Lung (tissue), 12 donors: ENCODE measurements around the gene ZNF618. TPM values are rescaled to one million over a fixed set of nuclear protein-coding genes. Genes with fewer than 3 reads are reported as not detected.

Experiments
- ATAC-seq: fragments of 200-7000 bp; cut with Tn5 transposase; one replicate; pipeline ENCODE4 v1.9.1; 2020; ENCODE audit warnings: moderate number of reproducible peaks; ENCODE audit not compliant: insufficient read depth, low FRiP score
- DNase-seq, 3 donors: peaks; one replicate each; pipeline ENCODE4 v3.0.0-alpha.2; 2013 to 2017
- H3K27ac ChIP-seq, 2 donors: one replicate each; pipeline ENCODE4 v1.5.1; 2013; ENCODE audit warnings: mild to moderate bottlenecking in 2 of 2, moderate library complexity in 2 of 2, control low read depth in 1 of 2, inconsistent platforms in 1 of 2, low read depth in 1 of 2, low read length in 1 of 2
- H3K27me3 ChIP-seq, 3 donors: one replicate each; pipeline ENCODE4 v1.5.1; 2013; ENCODE audit warnings: low read length in 2 of 3; ENCODE audit not compliant: control insufficient read depth in 3 of 3, insufficient read depth in 3 of 3
- H3K36me3 ChIP-seq, 4 donors: one replicate each; pipeline ENCODE4 v1.5.1; 2013; ENCODE audit warnings: low read length in 4 of 4, mild to moderate bottlenecking in 1 of 4, moderate library complexity in 1 of 4; ENCODE audit not compliant: control insufficient read depth in 4 of 4, insufficient read depth in 4 of 4
- H3K4me1 ChIP-seq, 5 donors: one replicate each; pipeline ENCODE4 v1.5.1; 2013; ENCODE audit warnings: low read length in 5 of 5, mild to moderate bottlenecking in 2 of 5, moderate library complexity in 1 of 5; ENCODE audit not compliant: control insufficient read depth in 5 of 5, insufficient read depth in 5 of 5
- H3K4me3 ChIP-seq: one replicate; pipeline ENCODE4 v1.5.1; 2013; ENCODE audit warnings: mild to moderate bottlenecking, control low read depth, moderate library complexity
- H3K9ac ChIP-seq, 2 donors: one replicate each; pipeline ENCODE4 v1.5.1; 2013; ENCODE audit warnings: low read length in 2 of 2, control low read depth in 1 of 2; ENCODE audit not compliant: insufficient read depth in 1 of 2
- H3K9me3 ChIP-seq, 4 donors: one replicate each; pipeline ENCODE4 v1.5.1; 2013; ENCODE audit warnings: low read length in 3 of 4, mild to moderate bottlenecking in 1 of 4, moderate library complexity in 1 of 4; ENCODE audit not compliant: control insufficient read depth in 4 of 4, insufficient read depth in 3 of 4
- WGBS, 2 donors: extraction: QIAGEN DNeasy Blood & Tissue Kit; methylation state at CpG; one replicate each; pipeline ENCODE4 v1.1.7; 2013; 5-methylcytosine and 5-hydroxymethylcytosine counted together
- polyA plus RNA-seq, 2 donors: library from polyadenylated mRNA; stranded (reverse); fragments of 200-250 nt; gene quantifications; one replicate each; pipeline ENCODE4 v1.2.1, GENCODE V29; 2013
- total RNA-seq, 2 donors: library from RNA; depleted of rRNA in 1 of 2; stranded (reverse); fragments of >200 nt in 1 of 2; gene quantifications; one replicate each; pipeline ENCODE4 v1.2.1, GENCODE V29; 2014 to 2021
- TF ChIP-seq, protein P1 (sequence below): IDR thresholded peaks from 2 replicates; pipeline ENCODE4 v1.5.1; 2012; ENCODE audit warnings: mild to moderate bottlenecking; ENCODE audit errors: control extremely low read depth, extremely low read depth
- donor health status: control.
- donor health status: control.
- donor health status: Bipolar disorder and iron deficiency.
- donor health status: healthy.
- donor health status: DM: yes; HTN: yes; CAD: no.

Gene ZNF618
- total and polyA plus RNA-seq, 4 donors = 1.6 to 16.3 (median 6.0) TPM

DNA sequence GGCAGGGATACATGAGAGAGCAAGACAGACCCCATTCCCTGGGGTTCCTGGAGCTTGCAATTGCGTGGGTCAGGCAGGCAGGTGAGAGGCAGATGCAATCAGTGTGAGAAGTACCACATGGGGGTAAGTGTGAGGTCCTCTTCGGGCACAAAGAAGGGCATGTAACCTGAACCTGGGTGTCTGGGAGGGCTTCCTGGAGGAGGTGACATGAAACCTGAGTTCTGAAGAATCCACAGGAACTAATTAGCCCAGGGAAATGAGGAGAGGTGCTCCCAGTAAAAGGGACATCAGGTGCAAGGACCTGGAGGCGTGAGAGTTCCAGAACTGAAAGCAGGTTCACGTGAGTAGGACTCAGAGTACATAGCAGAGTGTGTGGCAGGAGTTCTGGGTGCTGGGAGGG lies 199.5 kb downstream of the ZNF618 start:
- H3K27me3 ChIP-seq = peaks cover 0 to 2% (median 0%) of the 10 kb centered on the region in 3 donors
- ATAC-seq (no peak), DNase-seq (no peak)
- no peaks in the 10 kb centered on the region for H3K36me3 ChIP-seq
- WGBS, 2 donors = 64 to 76% methylated on average over 4 of the region's 4 CpGs
- no peak overlapping the region for H3K9ac ChIP-seq
- no peak overlapping the region for H3K4me3 ChIP-seq
- TF ChIP-seq, protein P1, sequence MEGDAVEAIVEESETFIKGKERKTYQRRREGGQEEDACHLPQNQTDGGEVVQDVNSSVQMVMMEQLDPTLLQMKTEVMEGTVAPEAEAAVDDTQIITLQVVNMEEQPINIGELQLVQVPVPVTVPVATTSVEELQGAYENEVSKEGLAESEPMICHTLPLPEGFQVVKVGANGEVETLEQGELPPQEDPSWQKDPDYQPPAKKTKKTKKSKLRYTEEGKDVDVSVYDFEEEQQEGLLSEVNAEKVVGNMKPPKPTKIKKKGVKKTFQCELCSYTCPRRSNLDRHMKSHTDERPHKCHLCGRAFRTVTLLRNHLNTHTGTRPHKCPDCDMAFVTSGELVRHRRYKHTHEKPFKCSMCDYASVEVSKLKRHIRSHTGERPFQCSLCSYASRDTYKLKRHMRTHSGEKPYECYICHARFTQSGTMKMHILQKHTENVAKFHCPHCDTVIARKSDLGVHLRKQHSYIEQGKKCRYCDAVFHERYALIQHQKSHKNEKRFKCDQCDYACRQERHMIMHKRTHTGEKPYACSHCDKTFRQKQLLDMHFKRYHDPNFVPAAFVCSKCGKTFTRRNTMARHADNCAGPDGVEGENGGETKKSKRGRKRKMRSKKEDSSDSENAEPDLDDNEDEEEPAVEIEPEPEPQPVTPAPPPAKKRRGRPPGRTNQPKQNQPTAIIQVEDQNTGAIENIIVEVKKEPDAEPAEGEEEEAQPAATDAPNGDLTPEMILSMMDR = no peak
- peaks cover 0 to 23% (median 8%) of the 10 kb centered on the region in 5 donors for H3K4me1 ChIP-seq
- no peaks in the 10 kb centered on the region for H3K9me3 ChIP-seq
- H3K27ac ChIP-seq = no peak overlapping the region

DNA sequence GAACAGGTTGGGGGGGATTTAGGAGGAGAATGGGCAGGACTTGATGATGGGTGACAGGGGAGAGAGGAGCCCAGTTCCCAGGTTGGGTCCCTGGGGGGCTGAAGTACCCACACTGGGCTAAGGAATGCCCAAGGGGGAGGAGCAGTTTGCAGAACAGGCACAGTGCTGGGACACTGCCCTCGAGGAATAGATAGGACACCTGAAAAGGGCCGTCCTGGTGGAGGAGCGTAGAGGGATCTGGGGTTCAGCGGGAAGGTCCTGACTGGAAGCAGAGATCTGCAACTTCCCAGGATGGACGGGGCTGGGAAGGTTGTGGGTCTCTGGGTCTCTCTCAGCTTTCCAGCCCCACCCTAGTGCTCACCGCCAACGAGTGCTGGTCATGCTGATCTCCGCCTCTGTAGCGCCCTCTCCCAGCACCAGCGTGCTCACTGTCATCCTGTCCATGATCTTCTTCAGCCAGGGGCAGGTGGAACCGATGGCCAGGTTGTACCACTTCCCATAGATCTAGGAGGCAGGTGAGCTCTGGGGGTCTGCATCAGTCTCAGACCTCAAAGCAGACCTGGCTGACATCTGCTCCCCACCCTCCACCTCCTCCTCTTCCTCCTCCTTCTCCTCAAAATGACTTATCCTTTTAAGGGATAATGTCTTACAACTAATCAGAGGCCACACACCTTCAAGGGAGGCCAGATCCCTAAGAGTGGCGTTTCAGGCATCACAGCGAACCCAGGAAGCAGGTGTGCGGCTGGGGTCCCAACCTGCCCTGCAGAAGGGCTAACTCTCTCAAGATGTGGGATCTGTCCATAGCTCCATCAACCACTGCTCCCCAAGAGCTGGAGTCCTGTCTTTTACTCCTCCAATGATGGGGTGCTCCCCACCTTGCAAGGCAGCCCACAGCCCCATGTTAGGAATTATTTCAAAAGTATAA lies 200.4 kb downstream of the ZNF618 start:
- ATAC-seq = no peak
- no peak for DNase-seq
- TF ChIP-seq, protein P1 = no peak
- no peak overlapping the region for H3K4me3 ChIP-seq
- no peak overlapping the region for H3K27ac ChIP-seq
- no peak overlapping the region for H3K9ac ChIP-seq
- 75 to 79% methylated on average over 14 of the region's 14 CpGs for WGBS, 2 donors
- H3K9me3 ChIP-seq = no peaks in the 10 kb centered on the region
- H3K27me3 ChIP-seq = peaks cover 0 to 2% (median 0%) of the 10 kb centered on the region in 3 donors
- H3K36me3 ChIP-seq = no peaks in the 10 kb centered on the region
- H3K4me1 ChIP-seq = peaks cover 0 to 23% (median 8%) of the 10 kb centered on the region in 5 donors

DNA sequence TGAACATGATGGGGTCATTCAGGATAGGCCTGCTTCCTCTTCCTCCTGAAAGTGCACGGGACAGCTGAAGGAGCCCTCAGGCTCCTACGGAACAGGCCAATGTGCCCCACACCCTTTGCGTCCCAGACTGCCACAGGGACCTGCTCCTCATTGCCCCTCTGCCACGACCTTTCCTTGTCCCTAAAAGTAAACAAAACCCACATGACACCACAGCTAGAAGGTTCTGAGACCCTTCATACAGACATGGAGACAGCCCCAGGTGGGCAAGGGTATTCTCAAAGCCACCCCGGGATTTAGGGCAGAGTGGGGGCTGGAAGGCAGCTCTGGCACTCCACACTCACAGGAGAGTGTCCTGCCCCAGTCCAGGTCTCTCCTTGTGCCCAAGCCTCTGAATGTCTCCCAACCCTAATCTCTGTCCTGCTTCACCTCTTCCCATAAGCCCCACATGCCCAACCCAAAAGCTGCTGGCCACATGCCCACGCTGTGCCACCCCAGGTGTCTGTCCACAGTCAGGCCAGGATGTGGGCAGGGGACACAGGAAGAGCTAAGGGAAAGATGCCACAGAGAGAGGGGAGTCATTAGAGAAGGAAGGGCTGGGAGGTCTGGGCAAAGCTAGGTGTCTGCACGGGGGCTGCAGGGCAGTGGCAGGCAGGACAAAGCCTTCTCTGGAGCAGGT lies 201.2 kb downstream of the ZNF618 start:
- no peak for ATAC-seq
- WGBS, 2 donors = 52 to 57% methylated on average over 7 of the region's 7 CpGs
- peaks cover 0 to 20% (median 4%) of the 10 kb centered on the region in 5 donors for H3K4me1 ChIP-seq

More for the DNA sequence above, 201.2 kb downstream of the ZNF618 start:
- Histone ChIP-seq H3K9me3 (no peaks in the 10 kb centered on the region), H3K9ac (no peak overlapping the region), H3K27me3 (peaks cover 0 to 2% (median 0%) of the 10 kb centered on the region in 3 donors), H3K27ac (no peak overlapping the region), H3K36me3 (no peaks in the 10 kb centered on the region), H3K4me3 (no peak overlapping the region)
- TF ChIP-seq, protein P1 = no peak
- no peak for DNase-seq
